Suprapubic skin (tissue), 4 donors: ENCODE results near the gene TUBGCP5. TPM values are rescaled to one million over a fixed set of nuclear protein-coding genes. Genes with fewer than 3 reads are reported as not detected.

ENCODE experiments used
- DNase-seq, 2 donors: peaks; one replicate each; pipeline ENCODE4 v3.0.0-alpha.2; 2019; ENCODE audit warnings: low spot score in 2 of 2
- H3K27ac ChIP-seq: fragments of 200-600 bp; sonication (generic); one replicate; pipeline ENCODE4 v1.5.1; 2019
- H3K27me3 ChIP-seq: fragments of 200-600 bp; sonication (generic); one replicate; pipeline ENCODE4 v1.5.1; 2019
- H3K36me3 ChIP-seq: fragments of 200-600 bp; sonication (generic); one replicate; pipeline ENCODE4 v1.5.1; 2019
- H3K4me1 ChIP-seq: fragments of 200-600 bp; sonication (generic); one replicate; pipeline ENCODE4 v1.5.1; 2019
- H3K4me3 ChIP-seq: fragments of 200-600 bp; sonication (generic); one replicate; pipeline ENCODE4 v1.5.1; 2019; ENCODE audit warnings: mild to moderate bottlenecking
- H3K9me3 ChIP-seq: fragments of 200-600 bp; sonication (generic); one replicate; pipeline ENCODE4 v1.5.1; 2019
- EP300 ChIP-seq: sonication (generic); formaldehyde crosslinking; IDR thresholded peaks from one replicate; pipeline ENCODE4 v1.6.1; 2017; ENCODE audit warnings: antibody characterized with exemption
- POLR2A ChIP-seq, 2 donors: fragments of 450-650 bp; IDR thresholded peaks; one replicate each; pipeline ENCODE4 v1.6.1; 2017; ENCODE audit warnings: antibody characterized with exemption in 2 of 2, mild to moderate bottlenecking in 2 of 2, moderate library complexity in 2 of 2
- POLR2AphosphoS5 ChIP-seq, 3 donors: sonication (generic); formaldehyde crosslinking; IDR thresholded peaks; one replicate each; pipeline ENCODE4 v1.6.1; 2017; ENCODE audit warnings: antibody characterized with exemption in 3 of 3
- WGBS: methylation state at CpG from one replicate; pipeline ENCODE4 v1.1.5; 2018; 5-methylcytosine and 5-hydroxymethylcytosine counted together
- total RNA-seq, 4 donors: library from RNA; depleted of rRNA; stranded (reverse); fragments of >200 nt; gene quantifications; one replicate each; pipeline ENCODE4 v1.1.0, GENCODE V29; 2016
- TF ChIP-seq, protein P1 (sequence below), 2 donors: fragments of 200-600 bp in 1 of 2; fragments of 450-650 bp in 1 of 2; sonication (generic) in 1 of 2; IDR thresholded peaks; one replicate each; pipeline ENCODE4 v1.5.1; 2016 to 2019; ENCODE audit warnings: antibody characterized with exemption in 2 of 2, mild to moderate bottlenecking in 1 of 2, moderate library complexity in 1 of 2

Gene TUBGCP5
- total RNA-seq, 4 donors from 2014 or later = 10.7 to 39.2 (median 18.2) TPM

DNA sequence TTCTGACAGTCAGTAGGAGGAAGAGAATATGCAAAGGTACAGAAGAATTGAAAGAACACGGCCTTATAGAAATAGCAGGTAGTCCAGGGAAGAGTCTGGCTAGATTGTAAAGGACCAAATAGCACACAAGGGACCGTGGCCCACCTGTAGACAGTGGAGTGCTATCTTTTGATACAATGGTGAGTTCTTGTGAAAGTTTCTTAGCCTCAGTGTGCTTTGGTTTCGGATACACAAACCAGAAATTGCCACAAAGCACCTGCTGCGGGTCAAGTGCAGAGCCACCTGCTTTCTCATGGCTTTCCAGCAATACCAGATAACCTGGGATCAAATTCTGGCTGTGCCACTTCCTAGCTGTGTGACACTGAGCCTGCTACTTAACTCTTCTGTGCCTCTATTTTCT lies 36.6 kb upstream of the TUBGCP5 start:
- TF ChIP-seq POLR2AphosphoS5 (IDR thresholded peaks at IDR 0.05) (no peak), POLR2A (IDR thresholded peaks at IDR 0.05) (no peak), EP300 (no peak)
- TF ChIP-seq, protein P1, sequence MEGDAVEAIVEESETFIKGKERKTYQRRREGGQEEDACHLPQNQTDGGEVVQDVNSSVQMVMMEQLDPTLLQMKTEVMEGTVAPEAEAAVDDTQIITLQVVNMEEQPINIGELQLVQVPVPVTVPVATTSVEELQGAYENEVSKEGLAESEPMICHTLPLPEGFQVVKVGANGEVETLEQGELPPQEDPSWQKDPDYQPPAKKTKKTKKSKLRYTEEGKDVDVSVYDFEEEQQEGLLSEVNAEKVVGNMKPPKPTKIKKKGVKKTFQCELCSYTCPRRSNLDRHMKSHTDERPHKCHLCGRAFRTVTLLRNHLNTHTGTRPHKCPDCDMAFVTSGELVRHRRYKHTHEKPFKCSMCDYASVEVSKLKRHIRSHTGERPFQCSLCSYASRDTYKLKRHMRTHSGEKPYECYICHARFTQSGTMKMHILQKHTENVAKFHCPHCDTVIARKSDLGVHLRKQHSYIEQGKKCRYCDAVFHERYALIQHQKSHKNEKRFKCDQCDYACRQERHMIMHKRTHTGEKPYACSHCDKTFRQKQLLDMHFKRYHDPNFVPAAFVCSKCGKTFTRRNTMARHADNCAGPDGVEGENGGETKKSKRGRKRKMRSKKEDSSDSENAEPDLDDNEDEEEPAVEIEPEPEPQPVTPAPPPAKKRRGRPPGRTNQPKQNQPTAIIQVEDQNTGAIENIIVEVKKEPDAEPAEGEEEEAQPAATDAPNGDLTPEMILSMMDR (IDR thresholded peaks at IDR 0.05) = no peak
- Histone ChIP-seq H3K4me1 (peaks cover 8% of the 10 kb centered on the region), H3K27me3 (no peaks in the 10 kb centered on the region), H3K36me3 (no peaks in the 10 kb centered on the region), H3K27ac (no peak overlapping the region), H3K9me3 (no peaks in the 10 kb centered on the region), H3K4me3 (no peak overlapping the region)
- 77% methylated on average over 4 of the region's 4 CpGs for WGBS
- no peak for DNase-seq

DNA sequence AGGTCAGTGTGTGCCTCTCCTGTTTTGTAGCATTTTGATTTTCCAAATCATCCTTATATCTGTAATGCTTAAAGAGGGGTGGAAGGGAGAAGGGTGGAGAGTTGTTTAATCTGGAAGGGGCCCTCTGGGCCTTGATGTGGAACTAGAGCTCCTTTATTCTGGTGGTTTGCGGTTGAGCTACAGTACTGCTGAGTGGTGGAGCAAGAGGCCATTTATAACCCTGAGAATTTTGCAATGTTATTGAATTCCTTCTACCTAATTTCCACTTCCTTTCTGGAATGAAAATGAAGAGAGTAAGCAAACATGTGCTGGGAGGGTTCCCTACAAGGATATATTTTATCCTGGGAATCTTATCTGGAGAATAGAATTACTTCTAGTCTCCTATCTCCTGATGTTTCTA lies 35.3 kb upstream of the TUBGCP5 start:
- Histone ChIP-seq H3K27me3 (no peaks in the 10 kb centered on the region), H3K9me3 (no peaks in the 10 kb centered on the region), H3K4me1 (peaks cover 8% of the 10 kb centered on the region), H3K27ac (no peak overlapping the region), H3K4me3 (no peak overlapping the region), H3K36me3 (no peaks in the 10 kb centered on the region)
- 71% methylated on average over 1 of the region's 1 CpG for WGBS
- DNase-seq = no peak
- TF ChIP-seq, protein P1 (IDR thresholded peaks at IDR 0.05) = no peak
- TF ChIP-seq POLR2AphosphoS5 (IDR thresholded peaks at IDR 0.05) = no peak
- no peak for TF ChIP-seq POLR2A (IDR thresholded peaks at IDR 0.05)
- no peak for TF ChIP-seq EP300

DNA sequence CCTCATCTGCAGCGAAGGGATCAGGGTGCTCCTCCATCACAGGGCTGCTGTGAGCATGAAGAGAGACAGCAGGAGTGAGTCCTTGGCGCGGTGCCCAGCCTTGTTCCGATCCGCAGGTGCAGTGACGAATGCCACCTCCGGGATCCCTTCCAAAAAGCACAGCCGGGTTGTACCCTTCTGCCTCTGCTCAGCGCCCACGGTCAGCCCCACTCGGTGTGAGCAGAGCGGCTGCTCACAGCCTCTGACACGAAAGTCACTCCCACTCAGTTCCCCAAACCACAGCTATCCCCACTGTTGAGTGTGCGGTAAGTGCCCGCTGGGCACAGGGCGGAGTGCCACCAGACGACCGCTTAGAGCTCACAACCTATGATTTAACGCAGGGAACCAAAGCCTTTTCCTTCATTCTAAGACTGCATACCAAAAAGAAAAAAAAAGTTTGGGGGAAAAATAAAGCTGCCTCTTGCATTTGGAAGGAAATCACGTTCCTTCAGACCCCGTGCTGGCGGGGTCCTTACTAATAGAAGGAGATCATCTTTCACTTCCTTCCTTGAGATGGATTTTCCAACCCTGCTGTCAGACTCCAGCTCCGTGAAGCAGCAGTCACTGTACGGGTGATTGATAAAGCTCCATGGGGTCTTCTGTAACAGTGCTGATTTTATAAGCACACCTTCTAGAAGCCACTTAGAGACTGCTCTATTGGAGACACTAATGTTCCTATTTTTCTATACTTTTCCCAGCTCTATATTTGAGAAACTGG lies 34.7 kb upstream of the TUBGCP5 start:
- no peaks in the 10 kb centered on the region for H3K27me3 ChIP-seq
- H3K9me3 ChIP-seq = no peaks in the 10 kb centered on the region
- no peak for DNase-seq
- TF ChIP-seq POLR2A (IDR thresholded peaks at IDR 0.05) = no peak
- TF ChIP-seq EP300 = no peak
- TF ChIP-seq, protein P1 (IDR thresholded peaks at IDR 0.05) = no peak
- no peak for TF ChIP-seq POLR2AphosphoS5 (IDR thresholded peaks at IDR 0.05)
- H3K4me1 ChIP-seq = peaks cover 8% of the 10 kb centered on the region
- H3K36me3 ChIP-seq = no peaks in the 10 kb centered on the region
- no peak overlapping the region for H3K27ac ChIP-seq
- WGBS = 57% methylated on average over 24 of the region's 24 CpGs
- H3K4me3 ChIP-seq = no peak overlapping the region

DNA sequence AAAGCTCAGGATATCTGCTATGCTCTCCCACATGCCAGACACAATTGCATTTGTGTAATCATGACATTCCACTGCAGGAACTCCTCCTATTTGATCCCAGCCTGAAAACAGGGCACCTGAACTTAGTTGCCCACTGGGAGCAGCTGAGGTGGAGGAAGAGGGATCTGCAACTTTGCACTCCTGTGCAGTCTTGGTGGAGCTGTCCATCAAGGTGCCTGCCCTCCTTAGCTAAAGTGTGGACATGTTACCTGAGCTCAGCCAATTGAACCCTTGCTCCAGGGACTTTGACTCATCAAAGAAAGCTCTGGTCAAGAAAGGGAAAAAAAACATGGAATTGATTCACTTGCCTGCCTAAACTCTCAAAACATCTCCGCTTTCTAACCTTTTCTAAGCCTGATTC lies 33.3 kb upstream of the TUBGCP5 start:
- no peak overlapping the region for H3K4me3 ChIP-seq
- WGBS = 100% methylated on average over 1 of the region's 1 CpG
- H3K9me3 ChIP-seq = no peaks in the 10 kb centered on the region
- no peaks in the 10 kb centered on the region for H3K36me3 ChIP-seq
- H3K4me1 ChIP-seq = peaks cover 8% of the 10 kb centered on the region
- no peak overlapping the region for H3K27ac ChIP-seq
- TF ChIP-seq POLR2A (IDR thresholded peaks at IDR 0.05) = no peak
- TF ChIP-seq EP300 = no peak
- TF ChIP-seq, protein P1 (IDR thresholded peaks at IDR 0.05) = no peak
- H3K27me3 ChIP-seq = no peaks in the 10 kb centered on the region
- no peak for DNase-seq

DNA sequence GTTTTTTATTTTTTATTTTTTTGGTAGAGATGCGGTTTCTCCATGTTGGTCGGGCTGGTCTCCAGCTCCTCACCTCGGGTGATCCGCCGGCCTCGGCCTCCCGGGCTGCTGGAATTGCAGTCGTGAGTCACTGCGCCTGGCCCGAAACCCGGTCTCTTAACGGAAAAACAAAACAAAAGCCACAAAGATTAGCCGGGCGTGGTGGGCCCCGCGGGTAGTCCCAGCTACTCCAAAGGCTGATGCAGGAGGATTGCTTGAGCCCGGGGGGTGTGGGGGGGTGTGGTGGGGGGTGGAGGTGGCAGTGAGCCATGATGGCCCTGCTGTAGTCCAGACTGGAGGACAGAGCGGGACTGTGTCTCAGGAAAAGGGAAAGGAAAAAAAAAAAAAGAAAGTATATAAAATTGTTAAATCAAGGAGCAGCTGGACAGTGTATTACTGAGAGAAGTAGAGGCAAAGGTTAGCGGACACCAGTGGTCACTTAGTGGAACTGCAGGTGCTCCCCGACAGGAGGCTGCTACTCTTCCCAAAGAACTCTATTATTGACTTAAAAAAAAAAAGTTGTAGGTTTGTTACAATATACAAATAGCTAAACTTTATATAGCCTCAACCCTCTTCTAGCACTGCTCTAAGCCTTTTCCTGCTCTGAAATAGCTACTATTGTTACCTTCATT lies 30.3 kb upstream of the TUBGCP5 start:
- TF ChIP-seq EP300 = no peak
- no peak for TF ChIP-seq POLR2A (IDR thresholded peaks at IDR 0.05)
- TF ChIP-seq POLR2AphosphoS5 (IDR thresholded peaks at IDR 0.05) = no peak
- TF ChIP-seq, protein P1 (IDR thresholded peaks at IDR 0.05) = no peak
- Histone ChIP-seq H3K4me1 (peaks cover 8% of the 10 kb centered on the region), H3K36me3 (no peaks in the 10 kb centered on the region), H3K27me3 (no peaks in the 10 kb centered on the region), H3K9me3 (no peaks in the 10 kb centered on the region), H3K27ac (no peak overlapping the region), H3K4me3 (no peak overlapping the region)
- no peak for DNase-seq
- WGBS = 92% methylated on average over 20 of the region's 20 CpGs
